ENCODE data around the gene VSIR.

Gene VSIR

DNA sequence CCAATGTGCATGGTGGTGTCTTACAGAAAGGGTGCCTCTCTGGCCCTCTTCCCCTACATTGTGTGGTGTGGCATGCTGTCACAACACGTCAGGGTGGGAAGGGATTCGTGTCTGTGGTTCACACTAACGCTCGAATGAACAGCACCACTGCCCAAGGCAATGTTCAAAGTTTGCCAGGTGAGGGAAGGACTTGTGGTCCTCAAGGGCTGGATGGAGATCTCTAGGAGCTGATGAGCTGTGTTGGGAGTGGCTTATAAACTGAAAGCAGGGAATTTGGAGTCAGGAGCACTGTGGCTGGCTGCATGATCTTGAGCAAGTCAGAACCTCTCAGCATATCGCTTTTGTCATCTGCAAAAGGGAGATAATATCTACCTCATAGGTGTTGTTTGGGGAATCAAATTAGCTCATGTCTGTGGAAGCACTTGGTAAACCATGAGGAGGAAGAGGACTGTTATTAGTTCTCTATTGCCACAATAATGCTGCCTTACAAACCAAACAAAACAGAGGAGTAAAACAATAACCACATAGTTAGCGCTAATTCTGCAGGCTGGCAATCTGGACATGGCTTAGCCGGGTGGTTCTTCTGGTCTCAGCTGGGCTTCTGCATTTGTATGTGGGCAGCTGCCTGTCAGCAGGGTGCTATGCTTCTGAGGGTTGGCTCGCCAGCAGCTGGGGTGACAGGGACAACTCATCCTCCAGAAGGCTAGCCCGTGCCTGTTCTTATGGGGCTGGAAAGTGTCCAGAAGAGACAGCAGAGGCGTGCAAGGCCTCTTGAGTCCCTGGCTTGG is 30.8 kb downstream of the VSIR start:
- Histone ChIP-seq H3K36me3 (ENCODE audit: control insufficient read depth, insufficient read depth, low read length) (no peaks in the 10 kb centered on the region), H3K4me1 (ENCODE audit: control insufficient read depth, insufficient read depth, low read length) (peaks cover 3% of the 10 kb centered on the region), H3K9ac (ENCODE audit: low read length) (no peak overlapping the region), H3K27me3 (ENCODE audit: control insufficient read depth, insufficient read depth, low read length) (no peaks in the 10 kb centered on the region), H3K4me3 (ENCODE audit: low read length) (no peak overlapping the region), H3K27ac (ENCODE audit: low read depth, low read length) (no peak overlapping the region)

DNA sequence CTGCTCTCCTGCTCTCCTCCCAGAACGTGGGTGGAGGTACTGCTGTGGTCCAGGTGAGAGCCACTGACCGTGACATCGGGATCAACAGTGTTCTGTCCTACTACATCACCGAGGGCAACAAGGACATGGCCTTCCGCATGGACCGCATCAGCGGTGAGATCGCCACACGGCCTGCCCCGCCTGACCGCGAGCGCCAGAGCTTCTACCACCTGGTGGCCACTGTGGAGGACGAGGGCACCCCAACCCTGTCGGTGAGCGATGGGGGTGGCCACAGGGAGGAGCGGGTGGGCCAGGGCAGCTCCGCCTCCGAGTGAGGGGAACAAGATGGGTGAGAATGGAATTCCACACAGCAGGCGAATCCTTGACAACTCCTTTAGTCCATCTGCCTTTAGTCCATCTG is 31.6 kb downstream of the VSIR start:
- H3K27me3 ChIP-seq (ENCODE audit: control insufficient read depth, insufficient read depth, low read length): no peaks in the 10 kb centered on the region
- H3K9ac ChIP-seq (ENCODE audit: low read length): no peak overlapping the region
- no peak overlapping the region for H3K4me3 ChIP-seq (ENCODE audit: low read length)
- H3K27ac ChIP-seq (ENCODE audit: low read depth, low read length): no peak overlapping the region
- H3K4me1 ChIP-seq (ENCODE audit: control insufficient read depth, insufficient read depth, low read length): no peaks in the 10 kb centered on the region
- H3K36me3 ChIP-seq (ENCODE audit: control insufficient read depth, insufficient read depth, low read length): no peaks in the 10 kb centered on the region

DNA sequence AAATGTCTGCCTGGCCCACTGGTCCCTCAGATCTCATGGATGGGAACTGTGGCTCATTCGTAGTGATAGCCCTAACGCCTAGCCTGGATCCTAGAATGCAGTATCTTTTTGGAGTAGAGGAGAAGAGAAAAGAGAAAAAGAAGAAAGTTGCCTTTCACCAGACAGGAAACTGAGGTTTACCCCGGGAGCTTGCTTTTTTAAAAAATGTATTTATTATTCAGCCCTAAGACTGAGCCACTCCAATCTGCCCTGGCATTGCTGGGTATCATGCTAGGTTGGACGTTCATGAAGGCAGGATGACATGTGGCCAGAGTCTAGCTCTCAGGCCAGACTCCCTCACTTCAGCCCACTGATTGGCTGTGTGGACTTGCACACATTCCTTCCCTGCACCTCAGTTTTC is 32.3 kb downstream of the VSIR start:
- no peak overlapping the region for H3K27ac ChIP-seq (ENCODE audit: low read depth, low read length)
- H3K4me1 ChIP-seq (ENCODE audit: control insufficient read depth, insufficient read depth, low read length): no peaks in the 10 kb centered on the region
- no peak overlapping the region for H3K4me3 ChIP-seq (ENCODE audit: low read length)
- no peak overlapping the region for H3K9ac ChIP-seq (ENCODE audit: low read length)
- no peaks in the 10 kb centered on the region for H3K36me3 ChIP-seq (ENCODE audit: control insufficient read depth, insufficient read depth, low read length)
- no peaks in the 10 kb centered on the region for H3K27me3 ChIP-seq (ENCODE audit: control insufficient read depth, insufficient read depth, low read length)

DNA sequence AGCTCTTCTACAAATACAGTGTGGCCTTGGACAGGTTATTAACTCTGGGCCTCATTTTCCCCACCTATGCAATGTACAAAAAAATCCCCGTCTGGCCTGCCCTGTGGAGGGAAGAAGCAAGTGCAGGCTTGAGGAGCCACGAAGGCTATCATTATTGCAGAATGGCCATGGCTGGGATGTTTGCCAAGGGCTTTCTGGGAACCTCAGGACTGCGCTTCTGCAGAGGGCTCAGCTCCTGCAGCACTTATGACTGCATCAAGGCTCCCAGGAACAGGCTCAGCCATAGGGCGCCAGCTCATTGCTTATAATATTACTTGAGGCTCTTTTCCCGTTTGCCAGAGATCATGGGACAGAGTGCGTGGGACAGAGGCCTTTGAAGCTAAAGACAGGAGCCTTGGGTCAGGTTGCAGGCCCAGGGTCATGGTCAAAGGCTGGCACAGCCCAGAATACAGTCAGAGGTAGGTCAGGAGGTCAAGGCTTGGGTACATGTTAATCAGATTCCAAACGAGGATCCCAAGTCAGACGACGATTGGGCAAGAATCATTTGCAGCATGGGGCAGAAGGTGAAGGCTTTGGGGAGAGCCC is 33.2 kb downstream of the VSIR start:
- no peaks in the 10 kb centered on the region for H3K4me1 ChIP-seq (ENCODE audit: control insufficient read depth, insufficient read depth, low read length)
- H3K36me3 ChIP-seq (ENCODE audit: control insufficient read depth, insufficient read depth, low read length): no peaks in the 10 kb centered on the region
- no peak overlapping the region for H3K27ac ChIP-seq (ENCODE audit: low read depth, low read length)
- H3K4me3 ChIP-seq (ENCODE audit: low read length): no peak overlapping the region
- no peak overlapping the region for H3K9ac ChIP-seq (ENCODE audit: low read length)
- H3K27me3 ChIP-seq (ENCODE audit: control insufficient read depth, insufficient read depth, low read length): no peaks in the 10 kb centered on the region

DNA sequence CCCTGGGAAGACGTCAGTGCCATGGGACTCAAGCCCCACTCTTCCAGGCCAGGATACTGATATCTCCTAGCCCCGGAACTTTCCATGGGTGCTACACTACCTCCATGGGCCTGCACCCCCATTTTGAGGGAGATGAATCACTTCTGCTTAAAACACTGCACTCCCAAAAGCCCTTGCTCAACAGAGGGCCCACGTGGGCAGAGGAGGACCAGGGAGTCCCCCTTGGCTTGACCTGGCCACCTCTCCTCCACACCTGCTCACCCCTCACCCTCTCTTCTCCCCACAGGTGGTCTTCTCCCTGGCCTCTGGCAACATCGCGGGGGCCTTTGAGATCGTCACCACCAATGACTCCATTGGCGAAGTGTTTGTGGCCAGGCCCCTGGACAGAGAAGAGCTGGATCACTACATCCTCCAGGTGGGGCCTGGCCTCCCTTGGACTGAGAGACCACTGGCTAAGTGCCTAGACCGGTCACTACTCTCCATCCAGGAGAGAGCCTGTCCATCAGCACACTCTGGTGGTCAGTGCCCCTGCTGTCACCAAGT is 33.9 kb downstream of the VSIR start:
- Histone ChIP-seq H3K9ac (ENCODE audit: low read length) (no peak overlapping the region), H3K4me1 (ENCODE audit: control insufficient read depth, insufficient read depth, low read length) (no peaks in the 10 kb centered on the region)

DNA sequence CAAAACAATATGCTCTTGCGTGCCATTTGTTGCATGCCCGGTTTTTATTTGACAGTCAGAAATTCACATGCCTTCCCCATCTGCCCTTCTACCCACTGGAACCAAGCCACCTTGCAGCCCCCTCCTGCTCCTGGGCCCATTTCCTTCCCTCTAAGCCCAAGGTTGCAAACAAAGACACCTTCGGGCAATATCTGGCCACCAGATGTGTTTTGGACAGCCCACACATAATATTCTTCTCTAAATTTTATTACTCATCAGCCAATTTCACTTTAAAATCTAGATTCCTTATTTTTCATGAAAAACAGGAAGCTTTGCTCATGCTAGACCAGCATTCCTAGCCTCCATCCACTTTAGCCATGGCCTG is 35.5 kb downstream of the VSIR start:
- Histone ChIP-seq H3K4me1 (ENCODE audit: control insufficient read depth, insufficient read depth, low read length) (no peaks in the 10 kb centered on the region), H3K36me3 (ENCODE audit: control insufficient read depth, insufficient read depth, low read length) (no peaks in the 10 kb centered on the region), H3K27me3 (ENCODE audit: control insufficient read depth, insufficient read depth, low read length) (no peaks in the 10 kb centered on the region), H3K4me3 (ENCODE audit: low read length) (no peak overlapping the region), H3K9ac (ENCODE audit: low read length) (no peak overlapping the region), H3K27ac (ENCODE audit: low read depth, low read length) (peak overlapping the region; percentile 11)

More for the DNA sequence above, 33.9 kb downstream of the VSIR start:
- Histone ChIP-seq H3K27ac (ENCODE audit: low read depth, low read length) (no peak overlapping the region), H3K4me3 (ENCODE audit: low read length) (no peak overlapping the region), H3K27me3 (ENCODE audit: control insufficient read depth, insufficient read depth, low read length) (no peaks in the 10 kb centered on the region), H3K36me3 (ENCODE audit: control insufficient read depth, insufficient read depth, low read length) (no peaks in the 10 kb centered on the region)

DNA sequence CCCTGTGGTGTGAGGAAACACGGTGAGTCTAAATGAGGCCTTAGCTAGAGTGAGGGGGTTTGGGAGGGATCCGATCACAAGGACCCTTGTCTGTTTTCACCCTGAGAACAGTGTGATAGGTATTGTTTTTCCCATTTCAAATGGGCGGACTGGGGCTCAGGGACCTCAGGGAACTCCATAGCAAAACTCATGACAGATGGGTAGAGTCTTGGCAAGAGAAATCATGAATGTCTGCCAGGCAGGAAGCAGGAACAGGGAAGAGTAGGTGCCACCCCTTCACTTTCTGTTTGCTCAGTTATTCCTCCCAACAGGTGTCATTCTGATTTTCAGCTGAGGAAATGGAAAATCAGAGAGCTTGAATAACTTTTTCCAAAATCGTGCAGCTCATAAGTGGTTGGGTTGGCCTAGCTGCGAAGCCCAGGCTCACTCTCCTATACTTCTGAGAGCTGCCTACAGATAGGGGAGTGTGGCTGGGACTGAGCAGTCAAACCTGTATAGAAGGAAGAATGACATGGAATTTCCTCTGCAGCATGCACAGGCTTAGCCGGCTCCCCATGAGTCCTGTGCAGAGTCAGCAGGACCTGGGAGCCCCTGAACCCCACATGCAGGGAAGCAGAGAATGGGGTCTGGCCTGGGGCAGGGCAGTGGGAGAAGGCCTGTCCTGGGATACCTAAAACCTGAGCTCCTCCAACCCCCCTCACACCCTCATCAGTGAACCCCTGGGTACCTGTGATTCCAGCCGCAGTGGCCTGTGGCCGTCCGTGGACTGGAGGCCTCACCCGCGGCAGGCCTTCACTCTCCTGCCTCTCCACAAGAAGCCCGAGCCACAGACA is 36.1 kb downstream of the VSIR start:
- Histone ChIP-seq H3K36me3 (ENCODE audit: control insufficient read depth, insufficient read depth, low read length) (no peaks in the 10 kb centered on the region), H3K27me3 (ENCODE audit: control insufficient read depth, insufficient read depth, low read length) (no peaks in the 10 kb centered on the region), H3K27ac (ENCODE audit: low read depth, low read length) (peak overlapping the region; percentile 11), H3K4me3 (ENCODE audit: low read length) (no peak overlapping the region), H3K4me1 (ENCODE audit: control insufficient read depth, insufficient read depth, low read length) (no peaks in the 10 kb centered on the region), H3K9ac (ENCODE audit: low read length) (no peak overlapping the region)

DNA sequence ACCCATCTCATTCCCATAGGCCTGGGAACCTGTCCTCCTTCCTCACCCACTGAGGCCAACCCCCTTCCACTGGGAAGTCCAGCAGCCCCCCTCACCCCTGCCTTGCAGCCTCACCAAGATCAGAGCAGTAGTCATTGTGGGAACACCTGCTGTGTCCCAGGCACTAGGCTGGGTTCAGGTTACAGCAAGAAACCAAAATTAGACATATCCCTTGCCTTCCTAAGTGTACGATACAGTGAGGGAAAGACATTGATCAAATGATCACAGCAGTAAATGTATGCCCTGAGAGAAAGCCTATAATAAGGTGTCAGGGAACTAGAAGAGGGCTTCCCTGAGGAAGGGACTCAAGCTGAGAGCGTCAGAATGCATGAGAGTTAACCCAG is 36.8 kb downstream of the VSIR start:
- no peak overlapping the region for H3K4me3 ChIP-seq (ENCODE audit: low read length)
- H3K4me1 ChIP-seq (ENCODE audit: control insufficient read depth, insufficient read depth, low read length): no peaks in the 10 kb centered on the region

DNA sequence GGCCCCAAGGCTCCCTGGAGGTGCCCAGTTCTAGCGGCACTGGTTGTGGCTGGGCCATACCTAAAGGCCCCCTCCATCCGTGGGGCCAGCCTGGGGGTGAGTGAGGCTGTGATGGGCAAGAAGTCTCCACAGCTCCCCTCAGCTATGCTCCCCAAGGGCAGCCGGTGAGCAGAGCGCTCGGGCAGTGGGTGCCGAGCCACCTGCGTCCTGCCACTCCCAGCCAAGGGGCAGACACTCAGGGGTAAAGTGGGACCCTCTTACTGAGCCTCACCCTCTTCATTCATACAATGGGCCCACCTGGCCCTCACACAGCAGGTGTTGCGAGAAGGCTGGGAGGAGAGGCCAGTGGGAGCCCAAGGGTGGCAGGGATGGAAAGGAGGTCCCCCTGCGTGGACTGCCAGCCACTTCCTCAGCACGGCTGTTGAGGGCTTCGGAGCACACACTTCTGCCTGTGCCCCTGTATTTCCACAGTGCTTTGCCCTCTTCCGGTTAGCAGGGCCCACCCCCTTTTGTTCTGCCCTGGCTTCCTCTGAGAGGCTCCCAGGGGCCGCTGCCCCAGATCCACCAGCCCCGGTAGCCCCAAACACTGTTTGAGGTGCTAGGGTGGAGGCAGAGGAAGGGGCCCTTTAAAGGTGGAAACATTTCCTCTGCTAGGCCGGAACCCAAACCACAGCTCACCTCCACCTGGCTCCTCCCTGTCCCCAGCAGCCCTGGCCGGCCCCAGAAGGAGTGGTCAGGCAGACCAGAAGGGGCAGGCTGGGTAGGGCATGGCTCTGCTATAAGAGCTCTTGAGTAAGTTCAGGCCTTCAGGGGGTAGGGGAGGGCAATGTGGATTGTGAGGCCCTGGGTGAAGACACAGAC is 37.4 kb downstream of the VSIR start:
- Histone ChIP-seq H3K36me3 (ENCODE audit: control insufficient read depth, insufficient read depth, low read length) (no peaks in the 10 kb centered on the region), H3K27me3 (ENCODE audit: control insufficient read depth, insufficient read depth, low read length) (no peaks in the 10 kb centered on the region), H3K27ac (ENCODE audit: low read depth, low read length) (no peak overlapping the region), H3K9ac (ENCODE audit: low read length) (no peak overlapping the region), H3K4me3 (ENCODE audit: low read length) (no peak overlapping the region), H3K4me1 (ENCODE audit: control insufficient read depth, insufficient read depth, low read length) (no peaks in the 10 kb centered on the region)

More for the DNA sequence above, 36.8 kb downstream of the VSIR start:
- Histone ChIP-seq H3K27me3 (ENCODE audit: control insufficient read depth, insufficient read depth, low read length) (no peaks in the 10 kb centered on the region), H3K27ac (ENCODE audit: low read depth, low read length) (no peak overlapping the region), H3K9ac (ENCODE audit: low read length) (no peak overlapping the region), H3K36me3 (ENCODE audit: control insufficient read depth, insufficient read depth, low read length) (no peaks in the 10 kb centered on the region)

DNA sequence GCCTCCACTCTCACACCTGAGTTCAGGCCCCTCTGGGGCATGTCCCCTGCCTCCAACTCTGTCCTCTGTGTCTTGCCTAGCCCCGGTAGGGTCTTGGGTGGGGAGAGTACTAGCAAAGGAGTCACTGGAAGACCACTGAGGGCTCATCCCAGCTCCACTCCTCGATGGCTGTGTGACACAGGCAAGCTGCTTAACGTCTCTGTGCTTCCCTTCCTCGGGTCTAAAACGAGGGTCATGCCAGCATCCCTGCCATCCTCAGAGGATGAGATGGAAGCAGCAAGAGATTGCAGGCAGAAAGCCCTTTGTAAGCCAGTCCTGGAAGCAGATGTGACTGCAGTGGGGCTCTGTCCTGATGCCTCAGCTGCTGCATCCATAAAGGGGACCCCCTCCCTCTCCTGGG is 38.5 kb downstream of the VSIR start:
- no peaks in the 10 kb centered on the region for H3K4me1 ChIP-seq (ENCODE audit: control insufficient read depth, insufficient read depth, low read length)

DNA sequence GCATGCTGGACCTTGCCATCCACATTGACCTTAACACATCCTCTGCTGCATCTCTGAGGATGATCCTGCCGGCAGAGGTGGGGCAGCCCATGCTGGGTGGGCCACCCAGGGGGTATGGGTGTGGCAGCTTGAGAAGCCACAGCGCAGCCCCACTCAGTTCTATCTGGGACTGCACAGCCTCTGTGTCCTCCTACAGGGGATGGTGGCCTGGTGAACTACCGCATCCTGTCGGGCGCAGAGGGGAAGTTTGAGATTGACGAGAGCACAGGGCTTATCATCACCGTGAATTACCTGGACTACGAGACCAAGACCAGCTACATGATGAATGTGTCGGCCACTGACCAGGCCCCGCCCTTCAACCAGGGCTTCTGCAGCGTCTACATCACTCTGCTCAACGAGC is 41.5 kb downstream of the VSIR start:
- Histone ChIP-seq H3K9ac (ENCODE audit: low read length) (no peak overlapping the region), H3K27ac (ENCODE audit: low read depth, low read length) (no peak overlapping the region), H3K27me3 (ENCODE audit: control insufficient read depth, insufficient read depth, low read length) (no peaks in the 10 kb centered on the region), H3K4me1 (ENCODE audit: control insufficient read depth, insufficient read depth, low read length) (peaks cover 15% of the 10 kb centered on the region), H3K36me3 (ENCODE audit: control insufficient read depth, insufficient read depth, low read length) (no peaks in the 10 kb centered on the region), H3K4me3 (ENCODE audit: low read length) (no peak overlapping the region)

More for the DNA sequence above, 38.5 kb downstream of the VSIR start:
- Histone ChIP-seq H3K4me3 (ENCODE audit: low read length) (no peak overlapping the region), H3K36me3 (ENCODE audit: control insufficient read depth, insufficient read depth, low read length) (no peaks in the 10 kb centered on the region), H3K27me3 (ENCODE audit: control insufficient read depth, insufficient read depth, low read length) (no peaks in the 10 kb centered on the region), H3K9ac (ENCODE audit: low read length) (no peak overlapping the region), H3K27ac (ENCODE audit: low read depth, low read length) (no peak overlapping the region)
